ENCODE data around the gene PYGO1.
"Not testable (repeated sequence)": the region's sequence is repeated elsewhere in the genome, so short reads cannot be mapped to it uniquely, and the experiment has no call there.

The PYGO1 gene, protein sequence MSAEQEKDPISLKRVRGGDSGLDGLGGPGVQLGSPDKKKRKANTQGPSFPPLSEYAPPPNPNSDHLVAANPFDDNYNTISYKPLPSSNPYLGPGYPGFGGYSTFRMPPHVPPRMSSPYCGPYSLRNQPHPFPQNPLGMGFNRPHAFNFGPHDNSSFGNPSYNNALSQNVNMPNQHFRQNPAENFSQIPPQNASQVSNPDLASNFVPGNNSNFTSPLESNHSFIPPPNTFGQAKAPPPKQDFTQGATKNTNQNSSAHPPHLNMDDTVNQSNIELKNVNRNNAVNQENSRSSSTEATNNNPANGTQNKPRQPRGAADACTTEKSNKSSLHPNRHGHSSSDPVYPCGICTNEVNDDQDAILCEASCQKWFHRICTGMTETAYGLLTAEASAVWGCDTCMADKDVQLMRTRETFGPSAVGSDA

GRCh38 chr15:55588070-55588814, at the start of gene PYGO1:
PYGO1 (minus strand) TSS chr15:55588345; CDS start chr15:55587883, 462 bp downstream.
- DNase-seq: peak; percentile 37

DNA sequence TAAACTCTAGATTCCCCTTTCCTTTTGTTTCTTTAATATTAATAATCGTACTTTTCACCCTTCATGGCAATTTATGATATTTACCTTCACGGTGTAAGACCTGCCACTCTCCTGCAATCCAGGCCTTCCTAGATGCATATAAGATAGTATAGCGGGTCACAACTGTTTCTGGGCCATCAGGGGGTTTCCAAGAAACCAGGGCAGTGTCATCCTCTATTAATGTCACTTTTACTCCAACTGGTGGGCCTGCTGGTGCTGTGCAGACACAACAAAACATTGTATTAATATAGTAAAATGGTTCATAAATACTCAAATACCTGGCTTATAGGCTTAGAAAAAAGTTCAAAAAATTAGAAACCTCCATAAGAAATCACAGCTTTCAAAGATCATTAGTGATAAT, 48.9 kb upstream of the PYGO1 start:
- DNase-seq: no peak

DNA sequence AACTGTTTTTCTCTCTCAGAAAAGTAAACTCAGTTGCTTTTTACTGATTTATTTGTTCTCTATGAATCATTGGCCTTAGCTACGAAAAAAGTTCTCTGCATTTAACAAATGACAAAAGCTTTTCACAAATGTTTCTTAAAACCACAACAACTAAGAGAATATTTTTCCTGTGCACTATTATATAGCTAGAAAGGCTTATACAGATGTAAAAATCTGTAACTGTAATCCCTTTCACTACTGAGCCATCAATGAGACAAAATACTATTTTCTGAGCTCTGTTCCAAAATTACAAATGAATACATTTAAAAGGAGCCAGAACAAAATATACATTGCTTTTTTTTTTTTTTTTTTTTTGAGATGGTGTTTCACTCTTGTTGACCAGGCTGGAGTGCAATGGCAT, 45.6 kb upstream of the PYGO1 start:
- no peak for DNase-seq

DNA sequence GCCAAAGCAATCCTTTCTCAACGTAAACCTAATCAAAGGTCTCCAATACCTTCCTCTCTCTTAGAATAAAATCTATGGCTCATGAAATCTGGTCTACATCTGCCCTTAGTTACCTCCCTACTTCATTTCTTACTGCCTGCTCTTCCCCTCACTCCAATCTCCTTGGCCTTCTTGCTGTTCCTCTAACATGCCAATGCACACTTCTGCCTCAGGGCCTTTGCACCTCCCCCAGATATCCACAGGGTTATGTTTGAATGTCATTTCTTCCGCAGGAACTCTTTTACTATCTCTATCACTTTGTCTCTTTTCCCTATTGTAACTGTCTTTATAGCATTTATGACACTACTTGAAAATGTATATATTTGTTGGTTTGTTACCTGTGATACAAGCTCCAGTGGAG, 44.3 kb upstream of the PYGO1 start:
- no peak for DNase-seq

GRCh38 chr15:55630858-55631257, 42.7 kb upstream of the PYGO1 start:
- no peak for DNase-seq

DNA sequence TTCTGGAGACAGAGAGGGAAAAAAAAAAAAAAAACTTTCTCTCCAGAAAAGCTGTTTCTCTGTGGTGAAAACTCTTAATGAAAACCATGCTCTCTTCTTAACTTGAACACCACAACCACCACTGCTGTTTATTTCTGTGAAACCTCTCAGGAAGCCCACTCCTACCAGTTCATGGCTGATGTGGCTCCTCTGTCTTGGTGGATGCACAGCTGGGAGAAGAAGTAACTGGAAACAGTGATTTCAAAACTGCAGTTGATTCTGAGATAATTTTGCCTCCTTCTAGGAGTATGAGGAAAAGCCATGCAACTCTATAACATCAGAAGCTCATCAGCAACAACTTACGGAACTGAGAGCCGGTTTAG, 40.2 kb upstream of the PYGO1 start:
- no peak for DNase-seq

DNA sequence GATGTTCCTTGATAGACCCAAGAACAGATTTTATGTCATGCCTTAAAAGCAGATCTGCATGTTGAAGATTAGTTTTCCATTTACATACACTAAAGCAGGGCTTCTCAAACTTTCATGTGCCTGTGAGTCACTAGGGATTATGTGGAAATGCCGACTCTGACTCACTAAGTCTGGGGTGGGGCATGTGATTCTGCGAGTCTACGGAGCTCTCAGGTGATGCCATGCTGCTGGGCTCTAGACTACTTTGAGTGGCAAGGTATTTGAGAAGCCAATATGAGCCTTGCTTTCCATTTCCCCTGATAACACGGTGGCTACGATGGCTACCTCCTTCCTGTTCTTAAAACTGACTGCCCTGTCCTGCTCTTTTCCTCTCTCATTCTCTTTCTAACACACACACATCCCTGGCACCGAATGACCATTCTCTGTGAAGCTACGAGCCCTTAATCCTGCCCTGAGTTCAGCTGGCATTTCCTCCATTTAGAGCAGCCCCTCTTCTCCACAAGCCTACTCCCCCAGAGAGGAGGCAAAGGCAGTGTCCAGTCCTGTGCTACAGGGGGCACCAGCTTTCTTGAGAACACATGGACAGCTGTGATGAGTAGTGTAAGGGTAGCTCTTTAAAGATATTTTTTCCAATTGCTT, 39.7 kb upstream of the PYGO1 start:
- no peak for DNase-seq

GRCh38 chr15:55619783-55620182, 31.6 kb upstream of the PYGO1 start:
- no peak for DNase-seq

DNA sequence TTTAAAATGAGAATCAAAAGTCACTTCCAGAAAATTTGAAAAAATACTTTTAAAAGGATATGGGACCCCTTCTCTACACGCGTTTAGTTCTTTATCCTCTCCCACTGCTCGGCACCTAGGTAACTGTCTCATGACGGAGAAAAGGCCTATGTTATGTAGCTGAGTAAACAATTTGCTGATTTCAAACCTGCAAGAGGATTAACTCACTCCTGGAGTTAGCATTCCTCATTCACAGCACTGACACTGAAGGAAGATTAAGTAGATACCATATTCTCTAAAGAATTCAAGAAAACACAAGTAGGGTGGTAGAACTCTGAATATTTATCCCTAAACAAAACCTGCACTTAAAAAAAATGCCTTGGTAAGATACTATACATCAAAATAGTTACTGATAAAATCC, 30.2 kb upstream of the PYGO1 start:
- DNase-seq: no peak

- DNase-seq: no peak
Measured at GRCh38 chr15:55615445-55615844, 27.3 kb upstream of the PYGO1 start.

DNA sequence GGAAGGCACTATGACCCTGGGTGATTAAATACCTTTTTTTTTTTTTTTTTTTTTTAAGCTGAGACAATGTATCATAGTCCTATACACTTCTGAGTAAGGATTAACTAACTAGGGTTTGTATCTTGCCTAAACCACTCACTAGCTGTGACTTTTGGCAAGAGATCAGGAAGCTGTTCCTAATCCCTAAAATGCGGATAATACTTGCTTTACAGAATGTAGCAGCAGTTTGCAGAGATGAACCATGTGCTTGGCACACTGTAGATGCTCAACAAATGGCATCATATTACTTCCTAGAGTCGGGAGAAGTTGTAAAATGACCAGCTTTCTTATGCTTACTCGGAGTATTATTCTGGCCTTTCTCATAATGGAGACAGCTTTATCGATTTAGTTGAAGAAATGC, 25.6 kb upstream of the PYGO1 start:
- no peak for DNase-seq

DNA sequence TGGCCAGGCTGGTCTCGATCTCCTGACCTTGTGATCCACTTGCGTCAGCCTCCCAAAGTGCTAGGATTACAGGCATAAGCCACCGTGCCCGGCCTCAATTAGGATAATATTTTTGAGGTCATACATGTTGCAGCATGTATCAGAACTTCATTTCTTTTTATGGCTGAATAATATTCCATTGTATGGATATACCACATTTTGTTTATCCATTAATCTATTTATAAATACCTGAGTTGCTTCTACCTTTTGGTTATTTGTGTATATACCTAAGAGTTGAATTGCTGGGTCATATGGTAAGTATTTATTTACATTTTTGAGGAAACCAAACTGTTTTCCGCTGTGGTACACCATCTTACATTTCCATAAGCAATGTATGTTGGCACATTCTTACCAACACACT, 18.1 kb upstream of the PYGO1 start:
- no peak for DNase-seq

- DNase-seq: no peak
Measured at GRCh38 chr15:55601374-55601773, 13.2 kb upstream of the PYGO1 start.

GRCh38 chr15:55599439-55599838, 11.3 kb upstream of the PYGO1 start:
- no peak for DNase-seq

GRCh38 chr15:55593019-55593418, 4.9 kb upstream of the PYGO1 start:
- DNase-seq: not testable (repeated sequence)

DNA sequence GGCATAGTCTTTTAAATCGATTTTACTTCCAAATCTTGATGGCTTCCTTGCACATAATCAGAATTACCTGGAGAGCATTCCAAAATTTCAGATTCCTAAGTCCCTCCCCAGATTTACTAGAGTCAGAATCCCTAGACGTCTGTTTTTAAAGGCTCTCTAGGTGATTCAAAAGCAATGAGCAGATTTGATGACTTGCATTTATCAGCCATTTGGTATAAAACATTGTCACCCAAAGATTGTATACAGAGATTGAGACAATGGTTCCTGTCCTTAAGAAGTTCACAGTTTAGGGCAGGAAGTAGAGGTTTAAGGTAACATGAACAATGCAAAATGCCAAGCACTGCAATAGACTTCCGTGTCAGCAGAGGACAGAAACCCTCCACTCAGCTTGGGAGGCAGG, 2.6 kb upstream of the PYGO1 start:
- no peak for DNase-seq

GRCh38 chr15:55589287-55589686, 1.1 kb upstream of the PYGO1 start:
- DNase-seq: no peak

GRCh38 chr15:55588815-55589115, 620 bp upstream of the PYGO1 start:
- no peak for DNase-seq

GRCh38 chr15:55587321-55588069, 650 bp downstream of the PYGO1 start:
- peak; percentile 8 for DNase-seq

- DNase-seq: no peak
Measured at GRCh38 chr15:55586808-55587207, 1.3 kb downstream of the PYGO1 start.

- no peak for DNase-seq
Measured at GRCh38 chr15:55576943-55577342, 11.2 kb downstream of the PYGO1 start.

GRCh38 chr15:55574096-55574495, 14.0 kb downstream of the PYGO1 start:
- no peak for DNase-seq

GRCh38 chr15:55573224-55573623, 14.9 kb downstream of the PYGO1 start:
- no peak for DNase-seq

Measured in activated naive CD4-positive, alpha-beta T cell treated with Interleukin-2 at 50 U/mL for 16 hours (primary cell).